GM23338 (cell line): ENCODE results near the gene PRPF19.

Source experiments
- EZH2 ChIP-seq: fragments of 200-600 bp; sonication (generic); IDR thresholded peaks from one replicate; pipeline ENCODE4 v1.8.0; 2017; ENCODE audit warnings: antibody characterized with exemption, mild to moderate bottlenecking, low read depth; ENCODE audit not compliant: unreplicated experiment
- EZH2phosphoT487 ChIP-seq: fragments of 200-600 bp; sonication (generic); IDR thresholded peaks from one replicate; pipeline ENCODE4 v1.8.1; 2018; ENCODE audit warnings: antibody characterized with exemption; ENCODE audit not compliant: unreplicated experiment
- POLR2AphosphoS5 ChIP-seq: IDR thresholded peaks from 2 replicates; pipeline ENCODE4 v1.6.1; 2016; ENCODE audit warnings: antibody characterized with exemption, low read depth
- STAT1 ChIP-seq: IDR thresholded peaks from one replicate; pipeline ENCODE4 v1.6.1; 2016; ENCODE audit warnings: antibody characterized with exemption; ENCODE audit not compliant: unreplicated experiment
- TF ChIP-seq, protein P1 (sequence below), 2 experiments: fragments of 200-600 bp in 1 of 2; sonication (generic) in 1 of 2; conservative IDR thresholded peaks; 2 replicates each; pipeline versions ENCODE4 v1.5.1 to v1.6.1; 2016 to 2017; ENCODE audit warnings: antibody characterized with exemption in 2 of 2, low read depth in 2 of 2, mild to moderate bottlenecking in 2 of 2, moderate library complexity in 1 of 2
- TF ChIP-seq, protein P2 (sequence below): IDR thresholded peaks from one replicate; pipeline ENCODE4 v1.6.1; 2018; ENCODE audit warnings: antibody characterized with exemption; ENCODE audit not compliant: unreplicated experiment
- TF ChIP-seq, protein P3 (sequence below): IDR thresholded peaks from 2 replicates; pipeline ENCODE4 v1.6.1; 2016; ENCODE audit warnings: antibody characterized with exemption

DNA sequence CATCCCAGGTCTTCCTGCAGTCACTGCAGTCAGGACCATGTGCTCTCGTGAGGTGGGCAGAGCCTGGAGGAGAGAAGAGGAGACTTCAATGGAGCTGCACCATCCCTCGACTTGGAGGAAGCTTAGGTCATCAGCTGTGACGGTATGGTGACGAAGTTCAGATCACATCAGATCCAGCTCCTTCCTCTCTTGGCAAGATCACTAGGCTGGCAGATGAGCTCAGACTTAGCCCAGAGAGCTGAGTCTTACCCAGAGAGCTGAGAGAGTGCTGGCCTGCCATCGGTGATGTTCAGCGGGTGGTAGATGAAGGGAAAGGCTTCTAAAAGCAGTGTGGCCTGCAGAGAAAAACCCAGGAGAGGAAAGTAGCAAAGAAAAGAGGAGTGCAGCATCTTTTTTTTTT lies 47.4 kb upstream of the PRPF19 start:
- TF ChIP-seq, protein P1, sequence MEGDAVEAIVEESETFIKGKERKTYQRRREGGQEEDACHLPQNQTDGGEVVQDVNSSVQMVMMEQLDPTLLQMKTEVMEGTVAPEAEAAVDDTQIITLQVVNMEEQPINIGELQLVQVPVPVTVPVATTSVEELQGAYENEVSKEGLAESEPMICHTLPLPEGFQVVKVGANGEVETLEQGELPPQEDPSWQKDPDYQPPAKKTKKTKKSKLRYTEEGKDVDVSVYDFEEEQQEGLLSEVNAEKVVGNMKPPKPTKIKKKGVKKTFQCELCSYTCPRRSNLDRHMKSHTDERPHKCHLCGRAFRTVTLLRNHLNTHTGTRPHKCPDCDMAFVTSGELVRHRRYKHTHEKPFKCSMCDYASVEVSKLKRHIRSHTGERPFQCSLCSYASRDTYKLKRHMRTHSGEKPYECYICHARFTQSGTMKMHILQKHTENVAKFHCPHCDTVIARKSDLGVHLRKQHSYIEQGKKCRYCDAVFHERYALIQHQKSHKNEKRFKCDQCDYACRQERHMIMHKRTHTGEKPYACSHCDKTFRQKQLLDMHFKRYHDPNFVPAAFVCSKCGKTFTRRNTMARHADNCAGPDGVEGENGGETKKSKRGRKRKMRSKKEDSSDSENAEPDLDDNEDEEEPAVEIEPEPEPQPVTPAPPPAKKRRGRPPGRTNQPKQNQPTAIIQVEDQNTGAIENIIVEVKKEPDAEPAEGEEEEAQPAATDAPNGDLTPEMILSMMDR (conservative IDR thresholded peaks at IDR 0.05; ENCODE audit: low read depth in 2 of 2), result no peak
- TF ChIP-seq EZH2phosphoT487 (no peak), EZH2 (no peak), POLR2AphosphoS5 (no peak), STAT1 (no peak)
- TF ChIP-seq, protein P2, sequence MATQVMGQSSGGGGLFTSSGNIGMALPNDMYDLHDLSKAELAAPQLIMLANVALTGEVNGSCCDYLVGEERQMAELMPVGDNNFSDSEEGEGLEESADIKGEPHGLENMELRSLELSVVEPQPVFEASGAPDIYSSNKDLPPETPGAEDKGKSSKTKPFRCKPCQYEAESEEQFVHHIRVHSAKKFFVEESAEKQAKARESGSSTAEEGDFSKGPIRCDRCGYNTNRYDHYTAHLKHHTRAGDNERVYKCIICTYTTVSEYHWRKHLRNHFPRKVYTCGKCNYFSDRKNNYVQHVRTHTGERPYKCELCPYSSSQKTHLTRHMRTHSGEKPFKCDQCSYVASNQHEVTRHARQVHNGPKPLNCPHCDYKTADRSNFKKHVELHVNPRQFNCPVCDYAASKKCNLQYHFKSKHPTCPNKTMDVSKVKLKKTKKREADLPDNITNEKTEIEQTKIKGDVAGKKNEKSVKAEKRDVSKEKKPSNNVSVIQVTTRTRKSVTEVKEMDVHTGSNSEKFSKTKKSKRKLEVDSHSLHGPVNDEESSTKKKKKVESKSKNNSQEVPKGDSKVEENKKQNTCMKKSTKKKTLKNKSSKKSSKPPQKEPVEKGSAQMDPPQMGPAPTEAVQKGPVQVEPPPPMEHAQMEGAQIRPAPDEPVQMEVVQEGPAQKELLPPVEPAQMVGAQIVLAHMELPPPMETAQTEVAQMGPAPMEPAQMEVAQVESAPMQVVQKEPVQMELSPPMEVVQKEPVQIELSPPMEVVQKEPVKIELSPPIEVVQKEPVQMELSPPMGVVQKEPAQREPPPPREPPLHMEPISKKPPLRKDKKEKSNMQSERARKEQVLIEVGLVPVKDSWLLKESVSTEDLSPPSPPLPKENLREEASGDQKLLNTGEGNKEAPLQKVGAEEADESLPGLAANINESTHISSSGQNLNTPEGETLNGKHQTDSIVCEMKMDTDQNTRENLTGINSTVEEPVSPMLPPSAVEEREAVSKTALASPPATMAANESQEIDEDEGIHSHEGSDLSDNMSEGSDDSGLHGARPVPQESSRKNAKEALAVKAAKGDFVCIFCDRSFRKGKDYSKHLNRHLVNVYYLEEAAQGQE, result no peak
- TF ChIP-seq, protein P3, sequence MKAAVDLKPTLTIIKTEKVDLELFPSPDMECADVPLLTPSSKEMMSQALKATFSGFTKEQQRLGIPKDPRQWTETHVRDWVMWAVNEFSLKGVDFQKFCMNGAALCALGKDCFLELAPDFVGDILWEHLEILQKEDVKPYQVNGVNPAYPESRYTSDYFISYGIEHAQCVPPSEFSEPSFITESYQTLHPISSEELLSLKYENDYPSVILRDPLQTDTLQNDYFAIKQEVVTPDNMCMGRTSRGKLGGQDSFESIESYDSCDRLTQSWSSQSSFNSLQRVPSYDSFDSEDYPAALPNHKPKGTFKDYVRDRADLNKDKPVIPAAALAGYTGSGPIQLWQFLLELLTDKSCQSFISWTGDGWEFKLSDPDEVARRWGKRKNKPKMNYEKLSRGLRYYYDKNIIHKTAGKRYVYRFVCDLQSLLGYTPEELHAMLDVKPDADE, result no peak
